GM19035 (cell line): ENCODE data around the gene ARHGAP5.
A peak's percentile ranks its signal among the peaks of the same experiment; 100 is the strongest.

Experiments used
- ATAC-seq: cut with Tn5 transposase; IDR thresholded peaks from one replicate; pipeline ENCODE4 v1.9.1; 2021; ENCODE audit not compliant: unreplicated experiment

The ARHGAP5 gene

DNA sequence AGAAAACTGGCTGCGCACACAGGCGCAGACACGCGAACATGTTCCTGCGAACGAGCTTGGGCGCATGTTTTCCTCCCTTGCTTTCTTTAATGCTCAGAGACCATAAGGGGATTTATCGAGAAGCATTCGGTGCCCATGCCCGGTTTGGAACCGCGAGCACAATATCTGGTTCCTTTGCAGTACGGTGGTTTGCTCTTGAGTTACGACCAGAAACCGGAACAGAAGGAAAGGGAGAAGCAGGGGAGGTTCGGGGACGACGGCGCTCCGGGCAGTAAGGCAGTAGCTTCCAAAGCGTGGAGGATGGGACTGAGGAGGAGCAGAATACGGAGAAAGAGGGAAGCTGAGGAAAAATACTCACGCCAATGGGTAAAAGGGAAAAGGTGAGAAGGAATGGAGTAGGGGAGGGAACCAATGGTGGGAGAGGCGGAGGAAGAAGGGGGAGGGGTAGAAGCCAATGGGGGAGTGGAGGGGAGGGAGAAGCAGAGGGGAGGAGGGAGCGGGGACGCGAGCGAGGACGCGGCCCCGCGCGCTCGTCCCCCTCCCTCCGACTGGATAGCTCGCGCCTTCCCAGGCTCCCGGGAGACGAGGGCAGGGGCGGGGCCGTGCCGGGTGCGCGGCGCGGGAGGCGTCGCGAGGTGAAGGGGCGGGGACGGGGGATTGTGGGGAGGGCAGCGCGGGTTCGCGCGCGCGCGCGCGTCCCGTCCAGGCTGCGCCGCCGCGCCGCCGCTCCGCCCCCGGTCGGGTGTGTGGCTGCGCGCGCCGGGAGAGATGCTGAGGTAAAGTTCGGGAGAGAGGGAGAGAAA is 625 bp upstream of the ARHGAP5 start:
- peak; percentile 62 for ATAC-seq

- ATAC-seq, result peak; percentile 20
Measured at GRCh38 chr14:32078023-32078857, 1.1 kb downstream of the ARHGAP5 start.

GRCh38 chr14:32078858-32079216 is 1.7 kb downstream of the ARHGAP5 start:
- ATAC-seq, result no peak

- no peak for ATAC-seq
Measured at GRCh38 chr14:32079264-32079663, 2.2 kb downstream of the ARHGAP5 start.

- ATAC-seq, result no peak
Measured at GRCh38 chr14:32080001-32080510, 3.0 kb downstream of the ARHGAP5 start.

DNA sequence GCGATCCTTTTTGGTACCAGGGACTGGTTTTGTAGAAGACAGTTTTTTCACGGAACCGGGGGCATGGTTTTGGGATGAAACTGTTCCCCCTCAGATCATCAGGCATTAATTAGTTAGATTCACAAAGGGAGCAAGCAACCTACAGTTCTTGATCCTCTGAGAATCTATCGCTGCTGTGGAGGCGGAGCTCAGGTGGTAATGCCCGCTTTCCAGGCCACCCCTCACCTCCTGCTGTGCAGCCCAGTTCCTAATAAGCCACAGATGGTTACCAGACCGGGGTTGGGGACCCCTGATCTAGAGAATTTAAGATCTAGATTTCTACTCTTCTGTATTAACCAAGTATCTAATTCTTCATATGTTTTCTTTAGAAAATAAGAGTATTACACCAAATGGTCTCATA is 4.8 kb downstream of the ARHGAP5 start:
- ATAC-seq, result no peak

- ATAC-seq, result no peak
Measured at GRCh38 chr14:32083315-32083624, 6.2 kb downstream of the ARHGAP5 start.

GRCh38 chr14:32083789-32084188 is 6.7 kb downstream of the ARHGAP5 start:
- ATAC-seq, result no peak

- ATAC-seq, result no peak
Measured at GRCh38 chr14:32085182-32085844, 8.2 kb downstream of the ARHGAP5 start.

DNA sequence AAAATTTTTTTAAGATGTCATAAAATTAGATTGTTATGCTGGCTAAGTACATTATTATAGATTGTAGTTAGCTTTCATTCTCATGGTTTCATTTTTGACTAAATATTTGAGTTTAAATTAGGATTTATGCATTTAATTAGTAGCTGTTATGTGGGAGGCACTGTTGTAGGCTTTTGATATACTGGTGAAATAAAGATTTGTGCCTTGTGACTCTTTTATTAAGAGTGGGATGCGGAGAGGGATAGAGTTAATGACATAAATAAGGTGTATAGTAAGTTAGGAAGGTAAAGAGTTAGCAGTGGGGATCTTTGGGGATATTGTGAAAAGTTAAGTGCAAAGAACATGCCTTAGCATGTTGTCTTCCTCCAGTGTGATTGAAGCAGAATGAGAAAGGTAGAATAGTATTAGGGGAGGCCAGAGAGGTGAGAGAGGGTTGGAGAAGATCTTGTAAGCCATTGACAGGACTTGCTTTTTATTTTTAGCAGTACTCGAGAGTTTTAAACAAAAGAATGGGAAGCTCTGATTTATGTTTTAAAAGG is 8.8 kb downstream of the ARHGAP5 start:
- no peak for ATAC-seq

DNA sequence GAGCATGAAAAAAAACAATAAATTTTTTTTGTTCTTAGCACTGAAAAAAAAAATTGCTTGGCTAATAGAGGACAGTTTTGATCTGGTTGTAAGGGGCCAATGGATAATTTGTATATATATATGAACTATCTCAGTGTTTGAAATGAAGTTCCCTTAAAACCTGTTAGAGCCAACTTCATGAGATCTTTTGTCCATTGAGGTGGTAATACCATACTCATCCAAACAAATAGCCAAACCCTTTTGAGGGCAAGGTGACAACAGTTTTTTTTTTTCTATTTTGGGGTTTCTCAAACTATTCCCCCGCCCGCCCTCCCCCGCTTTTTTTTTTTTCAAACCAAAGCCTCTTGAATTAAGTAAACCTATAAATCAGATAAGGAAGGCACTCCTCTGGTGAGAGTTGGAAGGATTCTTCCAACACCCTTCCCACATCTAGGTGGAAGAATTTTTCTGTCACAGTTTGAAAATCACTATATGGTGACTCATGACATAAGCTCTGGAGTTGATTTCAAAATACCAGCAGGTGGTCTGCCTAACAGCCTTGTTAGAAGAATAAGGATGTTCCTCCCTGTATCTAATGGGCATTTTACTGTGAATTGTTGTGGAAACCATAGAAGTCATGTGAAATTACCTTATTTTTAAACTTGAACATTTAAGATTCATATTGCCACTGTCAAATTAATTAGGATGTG is 10.2 kb downstream of the ARHGAP5 start:
- no peak for ATAC-seq

DNA sequence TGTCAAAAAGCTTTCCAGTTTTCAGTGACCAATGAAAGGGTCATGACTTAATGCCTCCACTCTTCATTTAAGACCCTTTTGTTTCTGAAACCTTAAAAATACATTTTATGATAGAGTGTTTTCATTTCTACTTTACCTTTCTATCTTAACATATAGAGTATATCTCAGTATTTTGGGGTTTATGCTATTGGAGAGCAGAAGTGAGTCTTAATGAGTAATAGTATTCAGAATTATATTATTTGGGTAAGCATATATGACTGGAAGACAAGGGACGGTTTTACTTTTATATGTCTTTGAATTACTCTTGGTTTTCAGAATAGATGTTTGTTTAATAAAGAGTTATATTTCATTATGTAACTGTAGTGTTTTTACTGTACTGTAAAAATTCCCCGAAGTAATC is 10.8 kb downstream of the ARHGAP5 start:
- no peak for ATAC-seq

GRCh38 chr14:32090686-32091085 is 13.6 kb downstream of the ARHGAP5 start:
- ATAC-seq, result no peak

GRCh38 chr14:32099473-32099872 is 22.4 kb downstream of the ARHGAP5 start:
- ATAC-seq, result no peak

DNA sequence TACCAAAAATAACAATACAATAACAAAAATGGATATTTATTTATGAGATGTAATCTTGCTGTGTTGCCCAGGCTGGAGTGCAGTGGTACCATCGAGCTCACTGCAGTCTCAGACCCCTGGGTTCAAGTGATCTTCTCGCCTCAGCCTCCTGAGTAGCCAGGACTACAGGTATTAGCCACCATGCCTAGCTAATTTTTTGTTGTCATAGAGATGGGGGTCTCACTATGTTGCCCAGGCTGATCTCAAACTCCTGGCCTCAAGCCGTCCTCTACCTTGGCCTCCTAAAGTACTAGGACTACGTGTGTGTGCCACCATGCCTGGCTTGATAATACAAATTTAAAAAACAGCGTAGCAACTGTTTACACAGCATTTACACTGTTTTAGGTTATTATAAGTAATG is 23.1 kb downstream of the ARHGAP5 start:
- ATAC-seq, result no peak

DNA sequence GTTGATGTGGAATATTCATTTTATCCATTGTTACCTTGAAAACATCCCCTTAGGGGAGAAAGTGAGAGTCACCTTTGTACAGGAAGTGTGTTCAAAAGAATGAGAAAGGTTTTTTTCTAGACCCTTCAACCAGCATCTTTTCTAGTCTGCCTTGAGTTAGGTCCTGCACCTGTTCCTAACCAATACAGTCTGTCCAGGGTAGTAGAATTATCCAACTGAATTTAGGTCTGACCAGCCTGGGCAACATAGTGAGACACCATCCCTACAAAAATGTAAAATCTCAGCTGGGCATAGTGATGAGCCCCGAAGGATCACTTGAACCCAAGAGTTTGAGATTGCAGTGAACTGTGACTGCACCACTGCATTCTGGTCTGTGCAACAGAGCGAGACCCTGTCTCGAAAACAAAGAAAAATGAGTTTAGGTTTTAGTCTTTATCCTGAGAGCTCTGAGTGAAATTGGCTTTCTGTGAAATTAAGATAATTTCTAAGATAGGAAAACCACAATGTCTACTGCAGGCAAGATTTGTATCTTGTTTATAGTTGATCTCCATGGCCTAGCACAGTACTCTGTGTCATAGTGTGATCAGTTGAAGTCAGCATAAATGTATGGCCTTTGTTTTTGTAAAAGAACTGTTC is 25.2 kb downstream of the ARHGAP5 start:
- ATAC-seq, result peak; percentile 60

DNA sequence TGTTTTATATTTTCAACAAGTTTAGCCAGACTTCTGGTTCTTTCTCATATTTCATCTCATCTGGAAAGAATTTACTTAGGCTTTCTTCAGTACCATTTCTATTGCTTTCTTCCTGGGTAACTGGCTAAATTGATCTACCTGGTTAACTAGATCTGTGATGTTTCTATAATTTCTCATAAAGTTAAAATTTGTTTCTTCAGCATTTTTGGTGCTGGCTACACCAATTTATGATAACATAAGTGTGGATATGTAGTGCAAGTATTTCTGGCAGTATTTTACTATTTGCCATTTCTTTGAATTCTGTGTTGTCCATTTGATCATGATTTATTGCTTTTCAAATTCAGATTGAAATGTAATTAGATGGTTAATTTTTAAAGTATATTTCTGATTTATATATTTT is 25.9 kb downstream of the ARHGAP5 start:
- no peak for ATAC-seq

GRCh38 chr14:32104308-32104707 is 27.2 kb downstream of the ARHGAP5 start:
- no peak for ATAC-seq

DNA sequence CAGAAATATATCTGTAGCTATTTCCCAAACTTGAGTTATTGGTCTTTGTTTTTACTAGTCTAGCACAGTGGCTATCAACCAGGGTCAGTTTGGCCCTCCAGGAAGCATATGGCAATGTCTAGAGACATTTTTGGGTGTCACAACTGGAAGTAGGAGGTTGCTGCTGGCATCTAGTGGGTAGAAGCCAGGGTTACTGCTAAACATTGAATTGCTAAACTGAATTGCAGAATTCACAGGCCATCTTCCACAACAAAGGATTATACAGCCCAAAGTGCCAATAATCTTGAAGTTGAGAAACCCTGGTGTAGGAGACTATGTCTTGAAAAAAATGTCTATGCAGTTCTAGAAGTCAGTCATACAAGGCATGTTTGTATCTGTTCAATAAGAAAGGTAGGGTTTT is 27.7 kb downstream of the ARHGAP5 start:
- ATAC-seq, result no peak
